ENCODE data around the gene FYN.

- no peak for TF ChIP-seq SUZ12 (IDR thresholded peaks at IDR 0.05; ENCODE audit: extremely low read depth, insufficient read depth, insufficient read length)
- TF ChIP-seq ZNF274 (IDR thresholded peaks at IDR 0.05; ENCODE audit: low read depth, low read length): no peak
- no peak for TF ChIP-seq YY1 (IDR thresholded peaks at IDR 0.05; ENCODE audit: insufficient read depth, insufficient read length)
Measured at GRCh38 chr6:111745636-111746035, 127.6 kb downstream of the FYN start.

All from NT2/D1 (cell line).